ENCODE measurements around the gene OR52A1.
"Not testable (repeated sequence)": the region's sequence is repeated elsewhere in the genome, so short reads cannot be mapped to it uniquely, and the experiment has no call there.

The OR52A1 gene

DNA sequence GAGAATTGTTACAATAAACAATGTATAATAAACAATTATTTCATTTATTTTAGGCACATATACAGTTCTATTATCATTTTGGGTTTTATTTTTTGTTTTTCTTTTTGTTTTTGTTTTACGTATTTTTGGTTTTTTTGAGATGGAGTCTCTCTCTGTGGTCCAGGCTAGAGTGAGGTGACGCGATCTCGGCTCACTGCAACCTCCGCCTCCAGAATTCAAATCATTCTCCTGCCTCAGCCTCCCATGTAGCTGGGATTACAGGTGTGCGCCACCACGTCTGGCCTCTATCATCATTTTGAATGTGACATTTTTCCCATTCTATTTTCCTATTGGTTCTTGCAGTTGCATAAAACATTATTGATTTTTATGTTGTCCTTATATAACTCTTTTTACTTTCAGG, 20.4 kb upstream of the OR52A1 start:
- Histone ChIP-seq H3K27ac (no peak overlapping the region), H3K27me3 (no peaks in the 10 kb centered on the region), H3K9me3 (no peaks in the 10 kb centered on the region), H3K4me3 (no peak overlapping the region), H3K4me1 (no peaks in the 10 kb centered on the region), H3K36me3 (no peaks in the 10 kb centered on the region)
- intact Hi-C loops (cut with DNase I; ENCODE audit: low total_unique reads), result no loop called here
- TF ChIP-seq, protein P1, sequence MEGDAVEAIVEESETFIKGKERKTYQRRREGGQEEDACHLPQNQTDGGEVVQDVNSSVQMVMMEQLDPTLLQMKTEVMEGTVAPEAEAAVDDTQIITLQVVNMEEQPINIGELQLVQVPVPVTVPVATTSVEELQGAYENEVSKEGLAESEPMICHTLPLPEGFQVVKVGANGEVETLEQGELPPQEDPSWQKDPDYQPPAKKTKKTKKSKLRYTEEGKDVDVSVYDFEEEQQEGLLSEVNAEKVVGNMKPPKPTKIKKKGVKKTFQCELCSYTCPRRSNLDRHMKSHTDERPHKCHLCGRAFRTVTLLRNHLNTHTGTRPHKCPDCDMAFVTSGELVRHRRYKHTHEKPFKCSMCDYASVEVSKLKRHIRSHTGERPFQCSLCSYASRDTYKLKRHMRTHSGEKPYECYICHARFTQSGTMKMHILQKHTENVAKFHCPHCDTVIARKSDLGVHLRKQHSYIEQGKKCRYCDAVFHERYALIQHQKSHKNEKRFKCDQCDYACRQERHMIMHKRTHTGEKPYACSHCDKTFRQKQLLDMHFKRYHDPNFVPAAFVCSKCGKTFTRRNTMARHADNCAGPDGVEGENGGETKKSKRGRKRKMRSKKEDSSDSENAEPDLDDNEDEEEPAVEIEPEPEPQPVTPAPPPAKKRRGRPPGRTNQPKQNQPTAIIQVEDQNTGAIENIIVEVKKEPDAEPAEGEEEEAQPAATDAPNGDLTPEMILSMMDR (IDR thresholded peaks at IDR 0.05), result no peak
- no peak for DNase-seq

DNA sequence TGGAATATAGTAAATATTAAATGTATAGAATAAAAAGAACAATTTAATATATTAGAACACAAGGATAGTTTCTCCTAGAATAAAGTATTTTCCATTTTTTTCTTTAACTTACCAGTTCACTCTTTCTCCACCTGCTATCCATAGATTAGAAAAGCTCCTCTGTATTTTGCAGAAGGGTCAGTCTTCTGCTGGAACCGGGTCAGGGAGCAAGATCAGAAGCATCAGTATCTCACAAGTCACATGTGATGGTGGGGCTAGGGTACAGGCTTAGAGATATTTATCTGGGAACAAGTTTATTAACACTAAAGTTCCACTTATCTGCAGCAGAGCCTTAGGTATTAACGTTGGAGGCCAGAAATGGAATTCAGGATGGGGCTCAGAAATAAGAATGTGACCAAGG, 17.3 kb upstream of the OR52A1 start:
- H3K36me3 ChIP-seq, result no peaks in the 10 kb centered on the region
- intact Hi-C loops (cut with DNase I; ENCODE audit: low total_unique reads), result no loop called here
- H3K27me3 ChIP-seq, result no peaks in the 10 kb centered on the region
- no peaks in the 10 kb centered on the region for H3K9me3 ChIP-seq
- H3K4me1 ChIP-seq, result no peaks in the 10 kb centered on the region
- no peak overlapping the region for H3K27ac ChIP-seq
- TF ChIP-seq, protein P1 (IDR thresholded peaks at IDR 0.05), result no peak
- H3K4me3 ChIP-seq, result no peak overlapping the region
- no peak for DNase-seq

DNA sequence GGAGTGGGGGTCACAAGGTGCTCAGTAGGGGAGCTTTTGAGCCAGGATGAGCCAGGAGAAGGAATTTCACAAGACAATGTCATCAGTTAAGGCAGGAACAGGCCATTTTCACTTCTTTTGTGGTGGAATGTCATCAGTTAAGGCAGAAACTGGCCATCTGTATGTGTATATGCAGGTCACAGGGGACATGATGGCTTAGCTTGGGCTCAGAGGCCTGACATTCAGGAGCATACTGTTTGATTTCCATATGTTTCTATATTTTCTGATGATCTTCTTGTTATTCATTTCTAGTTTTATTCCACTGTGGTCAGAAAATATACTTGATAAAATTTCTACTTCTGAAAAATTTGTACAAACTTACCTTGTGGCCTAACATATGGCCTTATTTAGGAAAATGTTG, 11.3 kb upstream of the OR52A1 start:
- H3K27ac ChIP-seq; intact Hi-C loops (cut with DNase I; ENCODE audit: low total_unique reads); H3K27me3 ChIP-seq; H3K36me3 ChIP-seq; H3K4me3 ChIP-seq; H3K9me3 ChIP-seq; DNase-seq; H3K4me1 ChIP-seq: not testable (repeated sequence)

DNA sequence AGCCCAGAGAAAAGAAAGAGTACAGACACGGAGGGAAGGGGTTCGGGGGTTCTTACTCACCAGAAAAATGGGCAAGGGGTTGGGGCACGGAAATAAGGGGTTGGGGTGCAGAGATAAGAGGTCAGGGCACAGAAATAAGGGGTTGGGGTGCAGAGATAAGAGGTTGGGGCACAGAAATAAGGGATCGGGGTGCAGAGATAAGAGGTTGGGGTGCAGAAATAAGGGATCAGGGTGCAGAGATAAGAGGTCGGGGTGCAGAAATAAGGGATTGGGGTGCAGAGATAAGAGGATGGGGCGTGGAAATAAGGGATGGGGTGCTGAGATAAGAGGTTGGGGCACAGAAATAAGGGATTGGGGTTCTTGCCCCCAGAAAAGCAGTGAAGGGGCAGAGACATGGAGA, 10.2 kb upstream of the OR52A1 start:
- not testable (repeated sequence) for H3K4me1 ChIP-seq

DNA sequence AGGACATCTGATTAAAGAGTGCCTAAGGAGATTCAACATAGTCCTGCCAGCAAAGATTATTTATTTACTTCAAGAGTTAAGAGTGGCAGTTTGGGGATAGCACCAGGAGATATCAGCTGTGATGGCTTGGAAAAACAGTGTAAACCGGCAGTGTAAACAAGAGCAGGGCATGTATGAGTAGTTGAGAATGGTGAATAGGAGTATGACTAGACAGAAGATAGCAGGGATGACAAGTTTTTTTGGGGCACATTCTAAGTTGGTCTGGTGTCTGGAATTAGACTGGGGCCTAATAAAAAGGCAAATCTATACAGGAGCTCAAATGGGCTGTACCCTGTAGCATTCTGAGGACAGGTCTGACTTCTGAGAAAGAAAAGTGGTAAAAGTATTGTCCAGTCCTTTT, 6.5 kb upstream of the OR52A1 start:
- H3K36me3 ChIP-seq; H3K27ac ChIP-seq; H3K4me3 ChIP-seq; H3K9me3 ChIP-seq; DNase-seq; intact Hi-C loops (cut with DNase I; ENCODE audit: low total_unique reads); H3K4me1 ChIP-seq; H3K27me3 ChIP-seq: not testable (repeated sequence)

More for the DNA sequence above, 10.2 kb upstream of the OR52A1 start:
- DNase-seq; H3K4me3 ChIP-seq; H3K27ac ChIP-seq; intact Hi-C loops (cut with DNase I; ENCODE audit: low total_unique reads); H3K36me3 ChIP-seq; H3K9me3 ChIP-seq; H3K27me3 ChIP-seq: not testable (repeated sequence)

DNA sequence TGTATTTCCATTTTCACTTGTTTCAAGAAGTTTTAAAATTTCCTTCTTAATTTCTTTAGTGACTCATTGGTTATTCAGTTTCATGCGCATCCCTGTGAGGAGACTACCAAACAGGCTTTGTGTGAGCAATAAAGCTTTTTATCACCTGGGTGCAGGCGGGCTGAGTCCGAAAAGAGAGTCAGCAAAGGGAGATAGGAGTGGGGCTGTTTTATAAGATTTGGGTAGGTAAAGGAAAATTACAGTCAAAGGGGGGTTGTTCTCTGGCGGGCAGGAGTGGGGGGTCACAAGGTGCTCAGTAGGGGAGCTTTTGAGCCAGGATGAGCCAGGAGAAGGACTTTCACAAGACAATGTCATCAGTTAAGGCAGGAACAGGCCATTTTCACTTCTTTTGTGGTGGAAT, 5.7 kb upstream of the OR52A1 start:
- DNase-seq; H3K27ac ChIP-seq; H3K4me1 ChIP-seq; H3K36me3 ChIP-seq; intact Hi-C loops (cut with DNase I; ENCODE audit: low total_unique reads); H3K4me3 ChIP-seq; H3K9me3 ChIP-seq; H3K27me3 ChIP-seq: not testable (repeated sequence)

GRCh38 chr11:5159806-5160205, 5.2 kb upstream of the OR52A1 start:
- DNase-seq, result no peak
- intact Hi-C loops (cut with DNase I; ENCODE audit: low total_unique reads), result no loop called here
- Histone ChIP-seq H3K4me1 (no peaks in the 10 kb centered on the region), H3K4me3 (no peak overlapping the region), H3K27me3 (no peaks in the 10 kb centered on the region), H3K27ac (no peak overlapping the region), H3K9me3 (no peaks in the 10 kb centered on the region), H3K36me3 (no peaks in the 10 kb centered on the region)
- TF ChIP-seq, protein P1 (IDR thresholded peaks at IDR 0.05), result no peak

DNA sequence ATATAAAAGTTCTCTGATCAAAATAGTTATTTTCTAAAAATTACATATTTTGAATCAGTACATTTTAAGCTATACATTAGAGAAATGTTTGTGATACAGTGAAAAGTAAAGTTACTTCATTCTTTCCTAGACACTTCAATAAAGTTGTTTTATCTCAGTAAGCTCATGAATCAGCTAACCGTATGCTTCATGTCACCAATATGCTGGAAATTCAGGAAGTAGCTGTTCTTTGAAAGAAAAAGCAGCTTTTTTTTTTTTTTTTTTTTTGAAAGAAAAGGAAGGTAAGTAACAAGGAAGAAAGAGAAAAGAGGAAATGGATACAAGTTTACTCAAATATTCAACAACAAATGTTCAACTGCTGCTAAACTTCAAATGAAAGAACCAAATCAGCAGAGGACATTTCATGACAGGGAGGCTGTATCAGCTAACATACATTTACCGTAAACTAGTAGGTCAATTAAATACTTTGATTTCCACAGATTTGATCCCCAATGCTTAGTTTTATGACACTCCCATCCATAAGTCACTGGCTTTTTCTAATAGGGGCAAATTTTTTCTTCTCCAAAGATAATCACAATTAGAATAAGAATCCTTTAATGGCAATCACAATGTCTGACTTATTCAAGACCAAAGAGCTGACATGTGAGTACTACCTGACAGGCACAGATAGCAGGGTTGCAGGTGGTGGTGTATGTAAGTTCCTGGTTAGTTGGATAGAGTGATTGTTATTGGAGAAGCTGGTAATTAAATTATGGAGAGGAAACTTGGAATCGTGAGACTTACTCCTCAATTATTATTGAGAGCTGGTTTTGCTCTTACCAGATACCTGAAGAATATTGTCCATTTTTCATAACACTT, 754 bp downstream of the OR52A1 start:
- TF ChIP-seq, protein P1 (IDR thresholded peaks at IDR 0.05), result no peak
- Histone ChIP-seq H3K27me3 (no peaks in the 10 kb centered on the region), H3K4me3 (no peak overlapping the region), H3K36me3 (no peaks in the 10 kb centered on the region), H3K4me1 (no peaks in the 10 kb centered on the region), H3K27ac (no peak overlapping the region), H3K9me3 (no peaks in the 10 kb centered on the region)
- no peak for DNase-seq
- intact Hi-C loops (cut with DNase I; ENCODE audit: low total_unique reads), result no loop called here
